ENCODE results near the gene CRYBG2.

The CRYBG2 gene

GRCh38 chr1:26278724-26279455 is 75.0 kb downstream of the CRYBG2 start:
- no peak for DNase-seq

DNA sequence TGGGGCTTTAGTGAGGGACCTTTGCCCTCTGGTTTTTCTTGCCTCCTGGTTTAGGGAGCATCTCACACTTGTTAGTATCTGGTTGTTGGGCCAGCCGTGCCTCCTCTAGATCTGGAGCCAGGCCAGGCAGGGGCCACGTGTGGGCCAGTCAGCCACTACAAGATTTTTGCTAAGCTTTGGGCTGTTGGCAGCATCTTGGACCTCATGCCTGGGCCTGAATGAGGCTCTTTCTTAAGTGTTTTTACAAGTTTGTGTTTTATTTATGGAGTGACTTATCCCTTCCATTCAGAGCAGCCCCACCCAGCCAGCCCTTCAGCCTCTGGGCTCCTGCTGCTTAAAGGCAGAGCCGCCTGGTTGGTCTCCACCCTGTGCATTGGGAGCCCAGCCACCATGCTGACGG is 75.6 kb downstream of the CRYBG2 start:
- DNase-seq = no peak

DNA sequence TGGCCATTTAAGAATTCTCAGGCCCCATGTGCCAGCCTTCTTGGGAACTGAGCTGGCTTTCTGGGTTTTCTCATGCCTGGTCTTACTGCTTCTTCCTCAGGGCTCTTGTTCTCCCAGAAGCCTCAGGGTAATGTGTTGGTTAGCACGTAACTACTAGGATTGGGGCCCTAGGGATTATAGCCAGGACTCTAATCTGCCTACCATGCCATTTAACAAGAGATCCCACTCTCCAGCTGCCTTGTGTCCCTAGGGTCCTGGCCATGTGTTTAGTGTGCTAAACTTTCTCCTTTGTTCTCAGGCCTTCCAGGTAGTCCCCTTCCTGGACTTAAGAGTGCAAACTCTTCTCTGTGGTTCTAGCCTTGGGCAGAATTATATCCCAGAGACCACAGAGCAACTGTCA is 76.2 kb downstream of the CRYBG2 start:
- no peak for DNase-seq

DNA sequence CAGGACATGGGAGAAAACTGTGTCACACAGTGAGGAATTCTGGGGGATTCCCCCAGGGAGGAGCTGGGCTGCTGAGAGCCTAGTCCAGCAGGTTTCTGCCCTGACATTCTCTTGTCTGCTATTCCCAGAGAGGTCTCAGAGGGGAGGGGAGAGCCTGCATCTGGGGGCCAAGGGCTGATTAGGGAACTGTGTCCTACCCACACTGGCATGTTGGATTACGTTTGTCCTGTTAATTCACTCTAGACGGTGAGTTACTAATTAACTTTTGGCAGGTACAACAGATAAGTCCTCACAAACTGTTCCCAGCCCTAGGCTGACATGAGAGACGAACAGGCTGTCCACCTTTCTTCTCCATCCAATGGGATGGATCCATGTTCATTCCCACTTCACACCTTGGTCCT is 76.7 kb downstream of the CRYBG2 start:
- DNase-seq = no peak

DNA sequence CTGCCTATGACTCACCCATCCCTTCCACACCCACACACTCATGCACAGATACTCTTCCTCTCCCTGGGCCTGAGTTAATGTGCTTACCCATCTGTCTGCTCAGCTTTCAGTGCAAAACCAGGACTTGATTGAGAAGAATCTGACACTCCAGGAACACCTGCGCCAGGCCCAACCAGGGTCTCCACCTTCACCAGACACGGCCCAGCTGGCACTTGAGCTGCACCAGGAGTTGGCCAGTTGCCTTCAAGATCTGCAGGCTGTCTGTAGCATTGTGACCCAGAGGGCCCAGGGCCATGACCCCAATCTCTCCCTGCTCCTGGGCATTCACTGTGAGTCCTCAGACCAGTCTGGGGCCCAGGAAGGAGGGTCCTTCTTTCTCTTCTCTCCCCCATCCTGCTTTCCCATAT is 77.5 kb downstream of the CRYBG2 start:
- DNase-seq = no peak

DNA sequence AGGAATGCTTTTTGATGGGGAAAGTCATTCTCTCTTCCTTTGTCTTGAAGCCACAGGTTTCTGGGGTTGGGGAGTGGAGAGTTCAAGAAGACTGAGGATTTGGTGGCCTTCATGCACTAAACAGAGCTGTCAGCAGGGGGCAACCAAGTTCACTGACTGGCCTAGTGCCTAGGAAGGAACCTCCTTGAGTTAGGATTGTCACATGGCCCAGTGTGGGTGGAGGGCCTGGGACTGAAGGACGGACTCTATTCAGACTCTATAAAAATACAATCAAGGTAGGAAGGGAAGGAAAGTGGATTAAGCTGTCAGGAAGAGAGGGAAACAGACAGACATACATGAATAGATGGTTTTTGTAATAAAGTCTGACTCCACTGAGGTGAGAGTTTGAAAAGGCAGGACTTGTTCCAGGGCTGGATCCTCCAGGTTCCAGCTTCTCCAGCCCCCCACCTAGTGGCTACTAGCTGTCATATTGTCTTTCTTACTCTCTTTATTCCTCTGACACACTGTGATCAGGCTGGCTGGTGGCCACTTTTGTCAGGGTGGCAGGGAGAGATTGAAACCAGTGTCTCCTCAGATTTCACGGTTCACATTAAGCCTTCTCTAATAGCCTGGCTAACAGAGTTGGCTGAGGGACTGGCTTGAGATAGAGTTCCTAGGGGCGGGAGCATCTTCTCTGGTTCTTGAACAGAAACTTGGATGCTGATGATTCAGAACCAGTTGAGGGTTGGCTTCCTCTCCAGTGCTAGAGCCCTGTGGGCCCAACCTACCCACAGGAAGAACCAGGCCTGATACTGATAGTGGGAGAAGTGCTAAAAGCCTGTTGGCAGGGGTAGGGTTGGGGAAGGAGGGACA is 78.1 kb downstream of the CRYBG2 start:
- DNase-seq = peak; percentile 86

- no peak for DNase-seq
Measured at GRCh38 chr1:26274801-26275425, 79.0 kb downstream of the CRYBG2 start.
